Measurements from ENCODE around the gene LZTS2. TPM values are rescaled to one million over a fixed set of nuclear protein-coding genes. Genes with fewer than 3 reads are reported as not detected.

LZTS2 gene
- total RNA-seq, 1 experiment from 2014 or later: 93.0 TPM

- Histone ChIP-seq H3K4me1 (ENCODE audit: control insufficient read depth in 1 of 2, insufficient read depth in 2 of 2, low read length in 2 of 2) (peaks cover 21 to 49% of the 10 kb centered on the region in 2 experiments), H3K9ac (ENCODE audit: low read length) (no peak overlapping the region), H3K4me3 (replicated peaks in 1 of 2; ENCODE audit: low read depth in 1 of 2, low read length in 2 of 2) (no peak overlapping the region), H3K9me3 (ENCODE audit: control insufficient read depth in 1 of 2, insufficient read depth in 1 of 2, low read depth in 1 of 2, low read length in 2 of 2) (no peaks in the 10 kb centered on the region), H3K27me3 (ENCODE audit: insufficient read depth, low read length) (no peaks in the 10 kb centered on the region), H3K4me2 (ENCODE audit: low read length) (no peak overlapping the region), H3K36me3 (ENCODE audit: control insufficient read depth in 1 of 2, insufficient read depth in 2 of 2, low read length in 2 of 2) (no peaks in the 10 kb centered on the region), H3K27ac (ENCODE audit: low read depth, low read length) (no peak overlapping the region), H3K79me2 (ENCODE audit: insufficient read depth, low read length) (no peaks in the 10 kb centered on the region), H4K20me1 (ENCODE audit: insufficient read depth) (no peaks in the 10 kb centered on the region), H2AFZ (ENCODE audit: low read depth, low read length, poor library complexity, severe bottlenecking) (no peak overlapping the region), H3K9me2 (ENCODE audit: insufficient read depth) (no peaks in the 10 kb centered on the region)
- RAD21 ChIA-PET (ENCODE audit: low non-redundant PET in 1 of 2, low total read pairs in 2 of 2, uncharacterized antibody in 2 of 2, unreplicated experiment in 2 of 2): no interaction called here
- ATAC-seq: no peak
- intact Hi-C loops (cut with micrococcal nuclease): loop anchor here (10.0 kb wide), 2 partner anchors 272 to 672 kb away; partner anchors contain the start of genes PAX2 and SCD
- BruUV-seq (replicated peaks): no TSS peak
- TF ChIP-seq ZNF274 (IDR thresholded peaks at IDR 0.05; ENCODE audit: low read depth, low read length): no peak
- no peak for TF ChIP-seq EZH2phosphoT487 (IDR thresholded peaks at IDR 0.05; ENCODE audit: borderline replicate concordance)
- no peak for TF ChIP-seq CTCF (IDR thresholded peaks at IDR 0.05 in 2 of 3, conservative IDR thresholded peaks at IDR 0.05 in 1 of 3; ENCODE audit: borderline replicate concordance in 1 of 3, insufficient read depth in 1 of 3, low read depth in 2 of 3, low read length in 2 of 3)
- no peak for TF ChIP-seq POLR2AphosphoS5 (IDR thresholded peaks at IDR 0.05; ENCODE audit: low read depth, low read length)
- no peak for TF ChIP-seq EGR1 (IDR thresholded peaks at IDR 0.05; ENCODE audit: low read depth)
- no peak for TF ChIP-seq MAX (IDR thresholded peaks at IDR 0.05)
- no peak for TF ChIP-seq ZFX (IDR thresholded peaks at IDR 0.05)
- TF ChIP-seq CBX3 (IDR thresholded peaks at IDR 0.05; ENCODE audit: low read depth): no peak
- TF ChIP-seq ELF1 (IDR thresholded peaks at IDR 0.05; ENCODE audit: borderline replicate concordance, low read depth): no peak
- TF ChIP-seq EZH2 (IDR thresholded peaks at IDR 0.05): no peak
- no peak for TF ChIP-seq YY1 (IDR thresholded peaks at IDR 0.05; ENCODE audit: extremely low read depth, insufficient replicate concordance, low read depth, low read length)
- POLR2A ChIA-PET: no interaction called here
- CTCF ChIA-PET: interaction anchor here (0.9 to 5.0 kb wide), 8 partner anchors 14 to 197 kb away, joined by 3 to 98 read pairs (median 11); partner anchors contain the start of genes LZTS2, PDZD7 and SFXN3
- no peak for DNase-seq (ENCODE audit: low read depth, low spot score)
Observed at GRCh38 chr10:101016814-101017213, 17.2 kb downstream of the LZTS2 start.
